ENCODE data around the gene FAM117B.

DNA sequence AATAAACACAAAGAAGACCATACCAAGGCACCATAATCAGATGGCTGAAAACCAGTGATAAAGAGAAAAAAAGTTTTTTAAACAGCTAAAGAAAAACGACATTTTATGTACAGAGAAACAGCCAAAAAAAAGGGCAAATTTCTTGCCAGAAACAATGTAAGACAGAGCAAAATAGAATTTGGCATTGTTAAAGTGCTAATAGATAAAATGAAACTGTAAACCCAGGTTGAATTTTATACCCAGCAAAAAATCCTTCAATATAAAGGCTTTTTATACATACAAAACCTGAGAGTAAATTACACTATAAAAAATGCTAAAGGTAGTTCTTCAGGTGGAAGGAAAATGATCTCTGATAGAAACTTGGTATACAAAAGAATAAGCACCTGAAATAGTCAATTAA, 45.7 kb downstream of the FAM117B start:
- no peak for TF ChIP-seq ZNF274 (IDR thresholded peaks at IDR 0.05; ENCODE audit: low read depth, low read length)
- no peak for TF ChIP-seq SUZ12 (IDR thresholded peaks at IDR 0.05; ENCODE audit: extremely low read depth, insufficient read depth, insufficient read length)

Measured in NT2/D1 (cell line).